ENCODE measurements around the gene ATP8A2. TPM values are rescaled to one million over a fixed set of nuclear protein-coding genes. Genes with fewer than 3 reads are reported as not detected.

Gene ATP8A2
- total and polyA plus RNA-seq, 4 donors, result 0.01 to 0.08 (median 0.05) TPM; not detected in 1

DNA sequence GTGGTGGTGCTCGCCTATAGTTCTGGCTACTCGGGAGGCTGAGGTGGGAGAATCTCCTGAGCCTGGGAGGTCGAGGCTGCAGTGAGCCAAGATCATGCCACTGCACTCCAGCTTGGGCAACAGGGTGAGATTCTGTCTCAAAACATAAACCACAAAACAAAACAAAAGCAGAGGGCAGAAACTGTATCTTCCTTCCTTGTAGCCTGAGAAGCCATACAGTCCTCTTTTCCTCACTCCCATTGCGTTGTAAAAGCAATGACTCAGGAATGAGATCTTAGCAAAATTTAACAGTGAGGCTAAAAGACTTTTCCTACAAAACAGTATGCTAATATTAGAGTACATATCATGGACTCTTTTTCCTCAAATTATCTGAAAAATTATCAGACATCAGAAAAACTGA is 549.2 kb downstream of the ATP8A2 start (continued):
- TF ChIP-seq, protein P1, sequence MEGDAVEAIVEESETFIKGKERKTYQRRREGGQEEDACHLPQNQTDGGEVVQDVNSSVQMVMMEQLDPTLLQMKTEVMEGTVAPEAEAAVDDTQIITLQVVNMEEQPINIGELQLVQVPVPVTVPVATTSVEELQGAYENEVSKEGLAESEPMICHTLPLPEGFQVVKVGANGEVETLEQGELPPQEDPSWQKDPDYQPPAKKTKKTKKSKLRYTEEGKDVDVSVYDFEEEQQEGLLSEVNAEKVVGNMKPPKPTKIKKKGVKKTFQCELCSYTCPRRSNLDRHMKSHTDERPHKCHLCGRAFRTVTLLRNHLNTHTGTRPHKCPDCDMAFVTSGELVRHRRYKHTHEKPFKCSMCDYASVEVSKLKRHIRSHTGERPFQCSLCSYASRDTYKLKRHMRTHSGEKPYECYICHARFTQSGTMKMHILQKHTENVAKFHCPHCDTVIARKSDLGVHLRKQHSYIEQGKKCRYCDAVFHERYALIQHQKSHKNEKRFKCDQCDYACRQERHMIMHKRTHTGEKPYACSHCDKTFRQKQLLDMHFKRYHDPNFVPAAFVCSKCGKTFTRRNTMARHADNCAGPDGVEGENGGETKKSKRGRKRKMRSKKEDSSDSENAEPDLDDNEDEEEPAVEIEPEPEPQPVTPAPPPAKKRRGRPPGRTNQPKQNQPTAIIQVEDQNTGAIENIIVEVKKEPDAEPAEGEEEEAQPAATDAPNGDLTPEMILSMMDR (IDR thresholded peaks at IDR 0.05; ENCODE audit: low read depth, low read length, missing input control), result no peak
- TF ChIP-seq TAF1 (conservative IDR thresholded peaks at IDR 0.05) (no peak), RXRA (IDR thresholded peaks at IDR 0.05) (no peak), JUND (IDR thresholded peaks at IDR 0.05) (no peak), RAD21 (IDR thresholded peaks at IDR 0.05) (no peak), NR2F2 (IDR thresholded peaks at IDR 0.05) (no peak), YY1 (IDR thresholded peaks at IDR 0.05) (no peak)

DNA sequence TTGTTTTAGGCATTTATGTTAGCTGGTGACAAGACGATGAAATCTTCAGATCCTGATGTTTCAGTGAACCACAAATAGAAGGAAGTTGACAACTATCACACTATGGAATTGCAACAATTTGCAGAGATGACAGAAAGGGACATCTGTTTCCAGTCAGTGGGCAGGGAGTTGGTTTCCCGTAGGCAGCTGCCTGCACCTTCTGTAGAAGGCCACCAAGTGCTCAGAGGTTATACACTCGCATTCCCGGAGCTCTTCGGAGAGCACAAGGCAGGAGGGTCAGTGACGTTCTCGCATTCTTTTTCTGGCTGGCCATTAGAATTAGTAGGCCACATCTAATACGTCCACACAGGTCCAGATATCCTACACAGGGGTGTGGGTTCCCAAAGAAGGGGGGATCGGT is 550.6 kb downstream of the ATP8A2 start:
- Histone ChIP-seq H3K27ac (ENCODE audit: low read depth in 1 of 2, low read length in 2 of 2) (no peak overlapping the region), H3K9ac (ENCODE audit: low read depth in 1 of 2, low read length in 2 of 2) (no peak overlapping the region), H3K27me3 (ENCODE audit: control insufficient read depth in 4 of 4, insufficient read depth in 4 of 4, low read length in 3 of 4) (peaks cover 0 to 3% (median 0%) of the 10 kb centered on the region in 4 donors), H3K36me3 (ENCODE audit: control insufficient read depth in 4 of 4, insufficient read depth in 3 of 4, low read depth in 1 of 4, low read length in 3 of 4) (no peaks in the 10 kb centered on the region), H3K4me3 (ENCODE audit: low read depth in 1 of 3, low read length in 3 of 3) (no peak overlapping the region), H3K4me1 (ENCODE audit: control insufficient read depth in 4 of 4, insufficient read depth in 4 of 4, low read length in 3 of 4) (no peaks in the 10 kb centered on the region), H3K9me3 (ENCODE audit: control insufficient read depth in 4 of 4, low read length in 3 of 4) (no peaks in the 10 kb centered on the region)
- DNase-seq (ENCODE audit: low spot score), result no peak
- TF ChIP-seq, protein P2, sequence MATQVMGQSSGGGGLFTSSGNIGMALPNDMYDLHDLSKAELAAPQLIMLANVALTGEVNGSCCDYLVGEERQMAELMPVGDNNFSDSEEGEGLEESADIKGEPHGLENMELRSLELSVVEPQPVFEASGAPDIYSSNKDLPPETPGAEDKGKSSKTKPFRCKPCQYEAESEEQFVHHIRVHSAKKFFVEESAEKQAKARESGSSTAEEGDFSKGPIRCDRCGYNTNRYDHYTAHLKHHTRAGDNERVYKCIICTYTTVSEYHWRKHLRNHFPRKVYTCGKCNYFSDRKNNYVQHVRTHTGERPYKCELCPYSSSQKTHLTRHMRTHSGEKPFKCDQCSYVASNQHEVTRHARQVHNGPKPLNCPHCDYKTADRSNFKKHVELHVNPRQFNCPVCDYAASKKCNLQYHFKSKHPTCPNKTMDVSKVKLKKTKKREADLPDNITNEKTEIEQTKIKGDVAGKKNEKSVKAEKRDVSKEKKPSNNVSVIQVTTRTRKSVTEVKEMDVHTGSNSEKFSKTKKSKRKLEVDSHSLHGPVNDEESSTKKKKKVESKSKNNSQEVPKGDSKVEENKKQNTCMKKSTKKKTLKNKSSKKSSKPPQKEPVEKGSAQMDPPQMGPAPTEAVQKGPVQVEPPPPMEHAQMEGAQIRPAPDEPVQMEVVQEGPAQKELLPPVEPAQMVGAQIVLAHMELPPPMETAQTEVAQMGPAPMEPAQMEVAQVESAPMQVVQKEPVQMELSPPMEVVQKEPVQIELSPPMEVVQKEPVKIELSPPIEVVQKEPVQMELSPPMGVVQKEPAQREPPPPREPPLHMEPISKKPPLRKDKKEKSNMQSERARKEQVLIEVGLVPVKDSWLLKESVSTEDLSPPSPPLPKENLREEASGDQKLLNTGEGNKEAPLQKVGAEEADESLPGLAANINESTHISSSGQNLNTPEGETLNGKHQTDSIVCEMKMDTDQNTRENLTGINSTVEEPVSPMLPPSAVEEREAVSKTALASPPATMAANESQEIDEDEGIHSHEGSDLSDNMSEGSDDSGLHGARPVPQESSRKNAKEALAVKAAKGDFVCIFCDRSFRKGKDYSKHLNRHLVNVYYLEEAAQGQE (IDR thresholded peaks at IDR 0.05), result no peak
- TF ChIP-seq, protein P1 (IDR thresholded peaks at IDR 0.05; ENCODE audit: low read depth, low read length, missing input control), result no peak
- TF ChIP-seq RXRA (IDR thresholded peaks at IDR 0.05), result no peak
- WGBS, result 63% methylated on average over 9 of the region's 9 CpGs

DNA sequence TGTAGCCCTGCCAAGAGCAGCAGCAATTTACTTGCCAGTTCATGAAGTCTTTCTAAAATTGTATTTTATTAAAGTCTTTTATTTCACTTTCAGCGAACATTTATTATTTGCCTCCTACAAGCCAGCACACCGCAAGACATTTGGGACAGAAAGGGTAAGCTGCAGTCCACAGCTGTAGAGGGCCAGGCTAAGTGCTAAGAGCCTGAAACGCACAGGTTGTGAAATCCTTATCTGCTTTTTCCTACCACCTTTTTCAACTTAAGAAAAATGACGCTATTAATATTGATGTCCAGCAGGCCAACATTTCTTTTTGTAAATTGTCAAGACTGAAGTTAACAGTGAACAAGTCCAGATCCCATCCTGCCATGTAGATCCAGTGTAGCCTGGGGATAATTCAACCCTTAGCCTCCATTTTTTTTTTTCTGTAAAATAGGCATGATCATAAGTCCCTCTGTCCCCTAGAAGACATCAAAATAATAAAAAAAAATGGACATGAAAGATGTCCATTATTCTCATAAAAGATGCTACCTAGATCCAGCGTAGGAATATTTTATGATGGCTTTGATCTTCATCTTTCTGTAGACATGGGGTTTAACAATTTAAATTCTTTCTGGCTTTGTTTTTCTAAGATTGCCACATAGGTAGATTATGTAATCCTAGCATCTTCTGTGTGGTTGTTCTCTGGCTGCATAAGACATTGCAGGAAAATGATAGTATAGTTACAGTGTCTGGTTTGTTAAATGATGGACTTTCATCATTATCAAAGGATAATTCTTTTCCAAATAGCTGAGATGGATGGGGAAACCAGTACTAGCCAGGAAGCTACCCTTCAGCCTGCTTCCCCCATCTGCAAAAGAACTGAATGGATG is 551.7 kb downstream of the ATP8A2 start:
- Histone ChIP-seq H3K27ac (ENCODE audit: low read depth in 1 of 2, low read length in 2 of 2) (no peak overlapping the region), H3K27me3 (ENCODE audit: control insufficient read depth in 4 of 4, insufficient read depth in 4 of 4, low read length in 3 of 4) (peaks cover 0 to 5% (median 0%) of the 10 kb centered on the region in 4 donors), H3K9ac (ENCODE audit: low read depth in 1 of 2, low read length in 2 of 2) (no peak overlapping the region), H3K4me3 (ENCODE audit: low read depth in 1 of 3, low read length in 3 of 3) (no peak overlapping the region), H3K4me1 (ENCODE audit: control insufficient read depth in 4 of 4, insufficient read depth in 4 of 4, low read length in 3 of 4) (no peaks in the 10 kb centered on the region), H3K9me3 (ENCODE audit: control insufficient read depth in 4 of 4, low read length in 3 of 4) (no peaks in the 10 kb centered on the region), H3K36me3 (ENCODE audit: control insufficient read depth in 4 of 4, insufficient read depth in 3 of 4, low read depth in 1 of 4, low read length in 3 of 4) (no peaks in the 10 kb centered on the region)
- DNase-seq (ENCODE audit: low spot score), result no peak
- 76% methylated on average over 5 of the region's 5 CpGs for WGBS
- no peak for TF ChIP-seq TAF1 (conservative IDR thresholded peaks at IDR 0.05)
- no peak for TF ChIP-seq FOXA1 (IDR thresholded peaks at IDR 0.05)
- TF ChIP-seq HNF4A (conservative IDR thresholded peaks at IDR 0.05), result no peak
- no peak for TF ChIP-seq YY1 (IDR thresholded peaks at IDR 0.05)
- TF ChIP-seq RAD21 (IDR thresholded peaks at IDR 0.05), result no peak
- TF ChIP-seq, protein P3, sequence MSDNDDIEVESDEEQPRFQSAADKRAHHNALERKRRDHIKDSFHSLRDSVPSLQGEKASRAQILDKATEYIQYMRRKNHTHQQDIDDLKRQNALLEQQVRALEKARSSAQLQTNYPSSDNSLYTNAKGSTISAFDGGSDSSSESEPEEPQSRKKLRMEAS (IDR thresholded peaks at IDR 0.05), result no peak
- TF ChIP-seq RXRA (IDR thresholded peaks at IDR 0.05), result no peak
- TF ChIP-seq HNF4G (IDR thresholded peaks at IDR 0.05), result no peak
- TF ChIP-seq, protein P2 (IDR thresholded peaks at IDR 0.05), result no peak
- TF ChIP-seq, protein P4, sequence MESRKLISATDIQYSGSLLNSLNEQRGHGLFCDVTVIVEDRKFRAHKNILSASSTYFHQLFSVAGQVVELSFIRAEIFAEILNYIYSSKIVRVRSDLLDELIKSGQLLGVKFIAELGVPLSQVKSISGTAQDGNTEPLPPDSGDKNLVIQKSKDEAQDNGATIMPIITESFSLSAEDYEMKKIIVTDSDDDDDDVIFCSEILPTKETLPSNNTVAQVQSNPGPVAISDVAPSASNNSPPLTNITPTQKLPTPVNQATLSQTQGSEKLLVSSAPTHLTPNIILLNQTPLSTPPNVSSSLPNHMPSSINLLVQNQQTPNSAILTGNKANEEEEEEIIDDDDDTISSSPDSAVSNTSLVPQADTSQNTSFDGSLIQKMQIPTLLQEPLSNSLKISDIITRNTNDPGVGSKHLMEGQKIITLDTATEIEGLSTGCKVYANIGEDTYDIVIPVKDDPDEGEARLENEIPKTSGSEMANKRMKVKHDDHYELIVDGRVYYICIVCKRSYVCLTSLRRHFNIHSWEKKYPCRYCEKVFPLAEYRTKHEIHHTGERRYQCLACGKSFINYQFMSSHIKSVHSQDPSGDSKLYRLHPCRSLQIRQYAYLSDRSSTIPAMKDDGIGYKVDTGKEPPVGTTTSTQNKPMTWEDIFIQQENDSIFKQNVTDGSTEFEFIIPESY (IDR thresholded peaks at IDR 0.05), result no peak
- TF ChIP-seq NR2F2 (IDR thresholded peaks at IDR 0.05), result no peak

Data from liver (tissue), 9 donors.